Measurements from ENCODE around the gene TANGO6.
"Not testable (repeated sequence)": the region's sequence is repeated elsewhere in the genome, so short reads cannot be mapped to it uniquely, and the experiment has no call there.

The TANGO6 gene
- total RNA-seq = 46.6 to 64.1 (median 56.6) reads per million in 4 experiments

DNA sequence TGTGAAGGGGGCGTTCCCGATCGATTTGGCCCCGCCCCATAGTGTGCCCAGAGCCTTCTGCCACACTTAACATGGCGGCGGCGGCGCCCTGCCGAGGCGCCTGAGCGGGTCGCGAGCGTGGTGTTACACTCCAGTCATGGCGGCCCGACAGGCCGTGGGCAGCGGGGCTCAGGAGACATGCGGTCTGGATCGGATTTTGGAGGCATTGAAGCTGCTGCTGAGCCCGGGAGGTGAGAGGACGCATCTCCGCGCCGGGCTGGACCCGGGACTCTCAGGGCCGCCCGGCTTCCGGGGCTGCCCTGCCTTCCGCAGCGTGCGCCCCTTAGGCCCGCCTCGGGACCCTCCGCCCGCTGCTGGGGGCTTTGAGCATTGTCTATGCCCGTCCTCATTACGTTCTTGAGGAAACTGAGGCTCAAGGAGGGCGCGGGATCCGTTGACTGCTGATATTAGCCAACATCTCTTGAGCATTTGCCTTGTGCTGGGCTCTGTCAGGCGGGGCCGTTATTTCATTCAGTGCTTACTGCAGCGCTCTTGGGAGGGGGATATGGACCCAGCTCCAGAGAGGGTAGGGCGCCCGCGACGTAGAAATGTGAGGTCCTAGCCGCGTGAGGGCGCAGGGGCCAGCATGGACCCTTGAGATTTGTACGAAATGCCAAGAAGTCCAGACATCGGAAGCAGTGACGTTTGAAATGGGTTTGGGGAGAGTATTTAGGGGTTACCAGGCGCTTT lies at the start of gene TANGO6:
Gene TANGO6 (plus strand): TSS at position 50 of the 729 bp plus-strand sequence. CDS start 87 bp downstream, at position 137.
- DNase-seq = peak; percentile 87

- DNase-seq = no peak
These were observed 44.9 kb upstream of the TANGO6 start for GRCh38 chr16:68798398-68798797.

GRCh38 chr16:68800257-68800875 lies 43.0 kb upstream of the TANGO6 start:
- DNase-seq = peak; percentile 1

DNA sequence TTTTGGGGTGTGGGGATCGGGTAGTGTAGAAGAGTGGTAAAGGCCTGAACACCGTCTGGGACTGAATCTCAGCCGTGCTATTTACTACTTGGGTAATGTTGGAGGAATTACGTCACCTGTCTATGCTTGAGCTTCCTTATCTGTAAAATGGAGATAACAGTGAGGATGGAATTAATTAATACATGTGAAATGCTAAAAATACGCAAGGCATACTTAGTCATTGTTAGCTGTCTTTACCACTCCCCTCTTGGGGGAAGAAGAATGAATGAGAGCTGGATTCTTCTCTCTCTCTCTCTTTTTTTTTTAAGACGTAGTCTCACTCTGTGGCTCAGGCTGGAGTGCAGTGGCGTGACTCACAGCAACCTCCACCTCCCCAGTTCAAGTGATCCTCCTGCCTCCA lies 41.1 kb upstream of the TANGO6 start:
- DNase-seq = no peak

DNA sequence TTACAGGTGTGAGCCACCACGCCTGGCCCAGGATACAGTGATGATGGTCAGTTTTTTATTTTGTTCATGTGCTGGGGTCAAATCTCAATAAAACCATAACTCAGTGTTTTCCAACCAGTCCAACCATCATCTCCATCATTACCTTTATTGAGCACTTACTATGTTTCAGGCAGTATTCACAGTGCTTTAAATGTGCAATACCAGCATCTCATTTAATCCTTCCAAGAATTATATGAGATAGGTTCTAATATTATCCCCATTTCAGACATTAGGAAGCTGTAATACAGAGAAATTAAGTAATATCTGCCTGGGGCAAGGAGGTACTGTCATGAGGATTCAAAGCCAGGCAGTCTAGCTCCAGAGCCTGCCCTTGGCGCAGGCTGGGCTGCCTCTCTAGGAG lies 36.9 kb upstream of the TANGO6 start:
- no peak for DNase-seq

GRCh38 chr16:68806981-68807380 lies 36.4 kb upstream of the TANGO6 start:
- DNase-seq = no peak

DNA sequence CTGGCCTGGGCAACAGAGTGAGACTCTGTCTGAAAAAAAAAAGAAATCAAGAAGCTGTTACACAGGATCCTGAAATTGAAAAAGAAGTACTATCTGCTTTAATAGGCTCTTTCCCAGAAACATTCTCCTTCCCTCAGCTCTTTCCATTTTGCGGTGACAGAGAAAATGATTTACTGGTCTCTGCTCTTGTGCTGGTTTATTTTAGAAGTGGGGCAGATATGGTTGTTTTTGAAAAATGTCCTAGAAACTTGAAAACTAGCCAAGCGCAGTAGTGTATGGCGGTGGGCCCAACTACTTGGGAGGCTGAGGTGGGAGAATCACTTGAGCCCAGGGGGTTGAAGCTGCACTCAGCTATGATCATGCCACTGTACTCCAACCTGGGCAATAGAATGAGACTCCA lies 28.8 kb upstream of the TANGO6 start:
- no peak for DNase-seq

GRCh38 chr16:68823401-68824135 lies 19.8 kb upstream of the TANGO6 start:
- no peak for DNase-seq

GRCh38 chr16:68825427-68825826 lies 17.9 kb upstream of the TANGO6 start:
- DNase-seq = no peak

- no peak for DNase-seq
These were observed 16.7 kb upstream of the TANGO6 start for GRCh38 chr16:68826652-68827051.

- DNase-seq = no peak
These were observed 10.1 kb upstream of the TANGO6 start for GRCh38 chr16:68833251-68833650.

DNA sequence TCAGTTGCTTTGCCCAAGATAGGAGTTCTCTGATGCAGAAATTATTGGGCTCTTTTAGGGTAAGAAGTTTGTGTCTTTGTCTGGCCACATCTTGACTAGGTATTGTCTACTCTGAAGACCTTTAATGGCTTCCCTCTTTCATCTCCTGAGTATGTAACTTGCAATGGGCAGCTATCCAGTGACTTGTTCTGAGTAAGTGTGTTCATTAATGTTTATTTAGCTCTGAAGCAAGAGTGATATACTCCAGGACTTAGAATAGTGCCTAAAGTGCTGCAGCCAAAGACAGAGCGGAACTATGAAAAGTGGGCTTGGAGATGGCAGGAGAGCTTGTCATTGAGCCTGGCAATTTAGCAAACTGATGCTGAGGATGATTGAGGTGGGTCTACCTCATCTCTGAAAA lies 8.8 kb upstream of the TANGO6 start:
- no peak for DNase-seq

GRCh38 chr16:68835970-68836369 lies 7.4 kb upstream of the TANGO6 start:
- no peak for DNase-seq

- DNase-seq = no peak
These were observed 3.5 kb upstream of the TANGO6 start for GRCh38 chr16:68839831-68840230.

DNA sequence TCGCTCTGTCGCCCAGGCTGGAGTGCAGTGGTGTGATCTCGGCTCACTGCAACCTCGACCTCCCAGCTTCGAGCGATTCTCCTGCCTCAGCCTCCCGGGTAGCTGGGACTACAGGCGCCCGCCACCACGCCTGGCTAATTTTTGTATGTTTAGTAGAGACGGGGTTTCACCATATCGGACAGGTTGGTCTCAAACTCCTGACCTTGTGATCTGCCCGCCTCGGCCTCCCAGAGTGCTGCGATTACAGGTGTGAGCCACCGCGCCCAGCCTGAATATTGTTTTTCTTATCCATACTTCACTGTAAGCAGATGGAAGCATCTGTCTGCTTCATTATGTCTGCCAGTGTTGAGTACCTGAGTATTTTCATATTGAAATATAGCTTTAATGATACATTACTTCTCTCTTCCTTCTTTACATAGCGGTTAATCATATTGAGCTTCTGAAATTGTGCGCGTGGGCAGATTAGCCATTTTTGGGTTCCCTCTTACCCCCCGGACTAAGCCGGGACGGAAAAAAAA lies 308 bp upstream of the TANGO6 start:
- DNase-seq = not testable (repeated sequence)

DNA sequence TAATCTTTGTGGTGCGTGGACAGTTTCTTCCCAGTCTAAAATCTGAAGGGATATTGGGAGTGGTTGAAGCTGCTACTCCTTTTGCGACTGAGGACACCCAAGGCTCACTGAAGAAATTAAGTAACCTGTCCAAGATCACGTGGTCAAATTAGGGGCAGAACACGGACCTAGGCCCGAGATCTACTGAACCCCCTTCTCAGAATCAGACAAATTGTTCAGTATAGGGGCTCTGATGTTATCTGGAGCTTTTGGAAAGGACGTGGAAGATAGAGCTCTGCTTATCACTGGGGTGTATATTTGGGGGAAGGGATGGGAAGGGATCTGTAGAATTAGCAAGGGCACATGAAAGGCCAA lies 857 bp downstream of the TANGO6 start:
- DNase-seq = no peak

DNA sequence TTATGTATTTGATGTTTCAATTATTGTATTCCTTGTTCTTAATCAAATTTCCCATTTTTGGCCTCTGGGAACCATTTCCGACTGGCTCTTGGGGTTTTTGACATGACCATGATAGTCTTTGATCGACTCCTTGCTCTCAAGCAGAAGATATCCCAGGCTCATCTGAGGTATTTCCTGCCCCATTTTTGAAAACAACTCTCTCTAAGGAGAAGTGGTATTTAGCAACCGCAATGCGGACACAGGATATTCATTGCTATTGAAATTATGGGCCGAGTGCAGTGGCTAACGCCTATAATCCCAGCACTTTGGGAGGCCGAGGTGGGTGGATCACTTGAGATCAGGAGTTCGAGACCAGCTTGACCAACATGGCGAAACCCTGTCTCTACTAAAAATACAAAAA lies 5.5 kb downstream of the TANGO6 start:
- no peak for DNase-seq

DNA sequence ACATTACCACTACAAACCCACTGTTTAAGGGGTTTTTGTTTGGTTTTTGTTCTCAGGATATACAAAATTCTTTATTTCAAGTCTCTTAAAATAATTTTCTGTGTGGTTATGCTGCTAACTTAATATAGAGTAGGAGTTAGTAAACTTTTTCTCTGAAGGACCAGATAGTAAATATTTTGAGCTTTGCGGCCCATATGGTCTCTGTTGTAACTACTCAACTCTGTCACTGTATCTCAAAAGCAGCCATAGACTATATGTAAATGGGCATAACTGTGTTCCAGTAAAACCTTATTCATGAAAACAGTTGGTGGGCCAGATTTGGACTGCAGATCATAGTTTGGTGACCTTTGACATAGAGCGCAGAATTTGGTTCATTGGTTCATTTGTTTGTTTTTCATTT lies 7.2 kb downstream of the TANGO6 start:
- DNase-seq = no peak

DNA sequence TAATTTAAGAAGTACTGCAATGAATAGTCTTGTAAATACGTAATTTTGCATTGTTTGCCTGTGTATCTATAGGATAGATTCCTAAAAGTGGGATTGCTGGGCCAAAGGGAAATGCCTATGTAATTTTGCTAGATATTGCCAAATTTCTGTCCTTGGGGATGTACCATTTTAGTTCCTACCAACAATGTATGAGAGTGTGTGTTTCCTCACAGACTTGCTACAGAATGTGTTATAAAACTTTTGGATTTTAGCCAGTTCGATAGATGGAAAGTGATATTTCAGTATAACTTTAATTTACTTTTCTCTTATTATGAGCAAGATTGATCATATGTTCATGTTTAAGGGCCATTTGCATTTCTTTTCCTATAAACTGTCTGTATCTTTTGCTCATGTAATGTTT lies 8.3 kb downstream of the TANGO6 start:
- no peak for DNase-seq

GRCh38 chr16:68857479-68857878 lies 14.1 kb downstream of the TANGO6 start:
- no peak for DNase-seq

- DNase-seq = no peak
These were observed 16.5 kb downstream of the TANGO6 start for GRCh38 chr16:68859828-68860227.

DNA sequence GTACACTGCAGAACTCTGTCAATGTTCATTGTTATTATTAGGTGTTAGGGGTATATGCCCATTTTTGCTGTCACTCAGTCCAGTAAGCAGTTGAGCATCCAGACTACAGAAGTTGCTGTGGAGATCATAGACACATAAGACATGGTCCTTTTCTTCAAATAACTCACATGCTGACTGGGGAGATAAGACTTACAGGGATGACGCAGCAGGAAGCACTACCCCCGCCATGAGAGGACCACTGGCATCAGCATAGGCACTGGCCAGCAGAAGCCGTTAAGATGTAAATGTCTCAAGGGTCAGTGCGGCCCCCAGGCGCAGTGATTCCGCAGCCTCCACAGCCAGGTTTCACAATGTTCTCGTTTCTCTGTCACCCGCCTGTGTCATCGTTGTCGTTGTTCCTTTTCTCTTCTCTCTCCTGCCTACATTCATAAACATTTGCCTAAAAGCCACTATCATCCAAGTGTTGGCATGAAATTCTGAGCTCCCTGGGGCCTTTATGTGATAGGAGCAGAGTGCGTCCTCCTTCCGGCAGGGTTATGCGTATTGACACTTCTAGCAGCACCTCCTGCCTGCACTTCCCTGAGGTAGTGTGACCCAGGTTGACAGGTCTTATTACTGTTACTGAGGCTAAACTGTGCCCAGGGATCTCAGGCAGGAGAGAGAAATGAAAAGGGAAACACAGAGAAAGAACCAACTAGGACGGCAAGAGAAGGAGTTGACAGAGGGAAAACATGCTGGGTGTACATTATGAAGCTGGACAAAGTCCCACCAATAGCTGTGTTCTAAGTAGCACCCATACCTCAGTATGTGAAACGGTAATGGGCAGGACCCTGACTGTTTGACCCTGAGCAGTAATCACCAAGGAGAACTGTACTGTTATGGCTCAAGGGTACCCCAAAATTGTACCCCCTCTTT lies 17.9 kb downstream of the TANGO6 start:
- no peak for DNase-seq

DNA sequence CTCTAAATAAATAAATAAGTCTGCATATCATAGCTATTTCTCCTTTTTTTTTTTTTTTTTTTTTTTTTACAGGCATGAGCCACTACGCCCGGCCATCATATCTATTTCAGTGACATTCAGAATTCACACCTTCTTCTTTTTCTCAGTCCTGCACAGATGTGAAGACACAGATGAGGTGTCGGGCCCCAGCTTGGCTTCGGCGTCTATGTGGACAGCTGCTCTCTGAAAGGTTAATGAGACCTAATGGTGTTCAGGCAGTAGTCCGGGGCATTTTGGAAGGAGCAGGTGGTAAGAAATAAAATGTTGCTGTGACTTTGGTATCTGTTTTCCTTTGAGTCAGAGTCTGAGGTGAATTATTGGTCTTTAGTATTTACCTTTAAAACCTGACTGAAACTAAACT lies 23.6 kb downstream of the TANGO6 start:
- no peak for DNase-seq

Measured in effector CD8-positive, alpha-beta T cell (primary cell).